Thoracic aorta (tissue), 2 donors: ENCODE results near the gene GNA14. TPM values are rescaled to one million over a fixed set of nuclear protein-coding genes. Genes with fewer than 3 reads are reported as not detected.
A peak's percentile ranks its signal among the peaks of the same experiment; 100 is the strongest.

Experiments used
- ATAC-seq: fragments of 150-250 bp; one replicate; pipeline ENCODE4 v1.8.0; 2017; ENCODE audit warnings: low read depth; ENCODE audit not compliant: insufficient number of reproducible peaks, low FRiP score
- DNase-seq: peaks from one replicate; pipeline ENCODE4 v3.0.0-alpha.2; 2020; ENCODE audit warnings: low spot score
- H3K27ac ChIP-seq, 2 donors: fragments of 200-600 bp; sonication (generic); 1 replicate in 1 of 2; 2 replicates in 1 of 2; pipeline ENCODE4 v1.5.1; 2016; ENCODE audit warnings: mild to moderate bottlenecking in 2 of 2, moderate library complexity in 2 of 2
- H3K27me3 ChIP-seq: fragments of 200-600 bp; sonication (generic); replicated peaks from 2 replicates; pipeline ENCODE4 v1.6.0; 2016; ENCODE audit warnings: mild to moderate bottlenecking; ENCODE audit not compliant: insufficient read depth
- H3K36me3 ChIP-seq: fragments of 200-600 bp; sonication (generic); one replicate; pipeline ENCODE4 v1.5.1; 2016
- H3K4me1 ChIP-seq, 2 donors: fragments of 200-600 bp; sonication (generic); 1 replicate in 1 of 2; 2 replicates in 1 of 2; pipeline versions ENCODE4 v1.5.1 to v1.6.0; 2016; ENCODE audit warnings: low read depth in 2 of 2, mild to moderate bottlenecking in 1 of 2; ENCODE audit not compliant: control insufficient read depth in 1 of 2
- H3K4me3 ChIP-seq: fragments of 200-600 bp; sonication (generic); 2 replicates; pipeline ENCODE4 v1.5.1; 2016; ENCODE audit warnings: mild to moderate bottlenecking
- H3K9me3 ChIP-seq: fragments of 200-600 bp; sonication (generic); 2 replicates; pipeline ENCODE4 v1.5.1; 2016
- CTCF ChIP-seq: fragments of 200-600 bp; sonication (generic); IDR thresholded peaks from one replicate; pipeline ENCODE4 v1.5.1; 2019; ENCODE audit warnings: antibody characterized with exemption
- total RNA-seq, 2 donors: library from RNA; depleted of rRNA; stranded (reverse); fragments of >200 nt; gene quantifications; one replicate each; pipeline versions ENCODE4 v1.1.0 to v1.2.3, GENCODE V29; 2016

The GNA14 gene
- total RNA-seq, 2 donors from 2014 or later, result 5.8 to 8.4 TPM

- no peaks in the 10 kb centered on the region for H3K4me1 ChIP-seq
- no peaks in the 10 kb centered on the region for H3K9me3 ChIP-seq
- H3K36me3 ChIP-seq, result no peaks in the 10 kb centered on the region
- no peaks in the 10 kb centered on the region for H3K27me3 ChIP-seq
- ATAC-seq, result no peak
- no peak for DNase-seq
- no peak overlapping the region for H3K27ac ChIP-seq
- no peak for TF ChIP-seq CTCF
- no peak overlapping the region for H3K4me3 ChIP-seq
Observed at GRCh38 chr9:77462066-77462465, 186.1 kb downstream of the GNA14 start.

GRCh38 chr9:77460938-77461337 is 187.2 kb downstream of the GNA14 start:
- no peak overlapping the region for H3K4me3 ChIP-seq
- no peaks in the 10 kb centered on the region for H3K4me1 ChIP-seq
- no peaks in the 10 kb centered on the region for H3K36me3 ChIP-seq
- H3K27ac ChIP-seq, result no peak overlapping the region
- ATAC-seq, result no peak
- H3K9me3 ChIP-seq, result no peaks in the 10 kb centered on the region
- DNase-seq, result no peak
- no peak for TF ChIP-seq CTCF
- no peaks in the 10 kb centered on the region for H3K27me3 ChIP-seq

- H3K4me1 ChIP-seq, result no peaks in the 10 kb centered on the region
- DNase-seq (no peak), ATAC-seq (no peak)
- H3K36me3 ChIP-seq, result no peaks in the 10 kb centered on the region
- no peaks in the 10 kb centered on the region for H3K27me3 ChIP-seq
- H3K4me3 ChIP-seq, result no peak overlapping the region
- H3K27ac ChIP-seq, result no peak overlapping the region
- TF ChIP-seq CTCF, result peak; percentile 75
- H3K9me3 ChIP-seq, result no peaks in the 10 kb centered on the region
Observed at GRCh38 chr9:77457916-77458592, 190.1 kb downstream of the GNA14 start.

GRCh38 chr9:77456829-77457437 is 191.2 kb downstream of the GNA14 start:
- Histone ChIP-seq H3K4me3 (no peak overlapping the region), H3K27ac (no peak overlapping the region), H3K9me3 (no peaks in the 10 kb centered on the region), H3K4me1 (no peaks in the 10 kb centered on the region), H3K36me3 (no peaks in the 10 kb centered on the region), H3K27me3 (no peaks in the 10 kb centered on the region)
- DNase-seq (peak; percentile 70), ATAC-seq (peak; percentile 71)
- peak; percentile 89 for TF ChIP-seq CTCF

GRCh38 chr9:77455312-77455927 is 192.7 kb downstream of the GNA14 start:
- peak; percentile 27 for TF ChIP-seq CTCF
- Histone ChIP-seq H3K27ac (no peak overlapping the region), H3K4me3 (no peak overlapping the region), H3K4me1 (no peaks in the 10 kb centered on the region), H3K9me3 (no peaks in the 10 kb centered on the region), H3K36me3 (no peaks in the 10 kb centered on the region), H3K27me3 (no peaks in the 10 kb centered on the region)
- ATAC-seq (no peak), DNase-seq (no peak)
